H9 (cell line): ENCODE data around the gene LPO. TPM values are rescaled to one million over a fixed set of nuclear protein-coding genes. Genes with fewer than 3 reads are reported as not detected.

Experiments used
- DNase-seq: peaks from one replicate; pipeline ENCODE4 v3.0.0-alpha.2; 2017
- H2AFZ ChIP-seq: one replicate; pipeline ENCODE4 v1.6.1; 2013; ENCODE audit warnings: mild to moderate bottlenecking, low read length, control low read depth, moderate library complexity
- H2AK5ac ChIP-seq: 2 replicates; pipeline ENCODE4 v1.6.1; 2013; ENCODE audit warnings: low read length, control low read depth, mixed read lengths; ENCODE audit not compliant: insufficient read length
- H2BK120ac ChIP-seq: one replicate; pipeline ENCODE4 v1.6.1; 2013; ENCODE audit warnings: low read depth, mild to moderate bottlenecking, low read length, control low read depth, inconsistent platforms; ENCODE audit not compliant: poor library complexity, severe bottlenecking
- H2BK12ac ChIP-seq: 2 replicates; pipeline ENCODE4 v1.6.1; 2013; ENCODE audit warnings: low read length, control low read depth, mixed read lengths, low read depth; ENCODE audit not compliant: insufficient read length
- H2BK15ac ChIP-seq: 2 replicates; pipeline ENCODE4 v1.6.1; 2013; ENCODE audit warnings: low read depth, low read length, control low read depth
- H2BK20ac ChIP-seq: one replicate; pipeline ENCODE4 v1.6.1; 2013; ENCODE audit warnings: low read depth, mild to moderate bottlenecking, low read length, control low read depth, inconsistent platforms; ENCODE audit not compliant: poor library complexity, severe bottlenecking
- H2BK5ac ChIP-seq: 2 replicates; pipeline ENCODE4 v1.6.1; 2013; ENCODE audit warnings: low read length, control low read depth, mixed read lengths; ENCODE audit not compliant: insufficient read length
- H3K14ac ChIP-seq: 2 replicates; pipeline ENCODE4 v1.6.1; 2013; ENCODE audit warnings: low read length, control low read depth; ENCODE audit not compliant: insufficient read depth
- H3K18ac ChIP-seq: 2 replicates; pipeline ENCODE4 v1.6.1; 2013; ENCODE audit warnings: low read depth, mild to moderate bottlenecking, mixed read lengths, low read length, control low read depth; ENCODE audit not compliant: insufficient read length
- H3K23ac ChIP-seq: 2 replicates; pipeline ENCODE4 v1.6.1; 2013; ENCODE audit warnings: low read length, control low read depth, mixed read lengths, low read depth; ENCODE audit not compliant: insufficient read length
- H3K23me2 ChIP-seq: 2 replicates; pipeline ENCODE4 v1.6.1; 2013; ENCODE audit warnings: low read depth, mild to moderate bottlenecking, mixed read lengths, low read length, control low read depth; ENCODE audit not compliant: insufficient read length, poor library complexity, severe bottlenecking
- H3K27ac ChIP-seq: 2 replicates; pipeline ENCODE4 v1.5.1; 2013; ENCODE audit warnings: low read length, control low read depth, mixed read lengths, low read depth; ENCODE audit not compliant: insufficient read length
- H3K27me3 ChIP-seq: 2 replicates; pipeline ENCODE4 v1.6.1; 2013; ENCODE audit warnings: low read length, control low read depth, inconsistent platforms; ENCODE audit not compliant: insufficient read depth
- H3K4ac ChIP-seq: 2 replicates; pipeline ENCODE4 v1.6.1; 2013; ENCODE audit warnings: low read depth, mild to moderate bottlenecking, control low read depth, inconsistent platforms, low read length, moderate library complexity
- H3K4me1 ChIP-seq: 2 replicates; pipeline ENCODE4 v1.6.1; 2013; ENCODE audit warnings: low read length, control low read depth, inconsistent platforms; ENCODE audit not compliant: insufficient read depth
- H3K4me2 ChIP-seq: 2 replicates; pipeline ENCODE4 v1.6.1; 2013; ENCODE audit warnings: low read length, control low read depth, mixed read lengths; ENCODE audit not compliant: insufficient read length, insufficient read depth
- H3K56ac ChIP-seq: 2 replicates; pipeline ENCODE4 v1.6.1; 2013; ENCODE audit warnings: low read depth, mild to moderate bottlenecking, mixed read lengths, low read length, control low read depth; ENCODE audit not compliant: insufficient read length
- H3K79me1 ChIP-seq: 2 replicates; pipeline ENCODE4 v1.6.1; 2013; ENCODE audit warnings: low read depth, mild to moderate bottlenecking, moderate library complexity, low read length, control low read depth, inconsistent platforms; ENCODE audit not compliant: insufficient read depth, poor library complexity, severe bottlenecking
- H3K79me2 ChIP-seq: 2 replicates; pipeline ENCODE4 v1.6.1; 2013; ENCODE audit warnings: low read length, control low read depth, inconsistent platforms; ENCODE audit not compliant: insufficient read depth
- H3K9ac ChIP-seq: 2 replicates; pipeline ENCODE4 v1.6.1; 2013; ENCODE audit warnings: low read length, control low read depth, mixed read lengths; ENCODE audit not compliant: insufficient read length; ENCODE audit errors: extremely low read depth
- H3K9me3 ChIP-seq: one replicate; pipeline ENCODE4 v1.6.1; 2013; ENCODE audit warnings: low read depth, low read length, inconsistent platforms; ENCODE audit not compliant: control insufficient read depth
- H3T11ph ChIP-seq: one replicate; pipeline ENCODE4 v1.6.1; 2013; ENCODE audit warnings: mild to moderate bottlenecking, low read length, control low read depth, inconsistent platforms
- H4K20me1 ChIP-seq: one replicate; pipeline ENCODE4 v1.6.1; 2013; ENCODE audit not compliant: control insufficient read depth, insufficient read length, insufficient read depth
- H4K5ac ChIP-seq: 2 replicates; pipeline ENCODE4 v1.6.1; 2013; ENCODE audit warnings: low read depth, mild to moderate bottlenecking, mixed read lengths, low read length, control low read depth; ENCODE audit not compliant: insufficient read length
- H4K8ac ChIP-seq: replicated peaks from 2 replicates; pipeline ENCODE4 v1.6.1; 2013; ENCODE audit warnings: low read length, control low read depth, mixed read lengths, low read depth; ENCODE audit not compliant: insufficient read length
- H4K91ac ChIP-seq: 2 replicates; pipeline ENCODE4 v1.6.1; 2013; ENCODE audit warnings: low read depth, mild to moderate bottlenecking, moderate library complexity, mixed read lengths, low read length, control low read depth; ENCODE audit not compliant: insufficient read length
- H3K27ac Mint-ChIP-seq, 3 experiments: 2 replicates in 2 of 3; 3 replicates in 1 of 3; pipeline ENCODE4 v1.8.0; 2020 to 2021; ENCODE audit warnings: mixed read lengths in 3 of 3, mild to moderate bottlenecking in 1 of 3, moderate library complexity in 1 of 3
- H3K27me3 Mint-ChIP-seq: 2 replicates; pipeline ENCODE4 v1.8.0; 2021; ENCODE audit warnings: low read depth, mild to moderate bottlenecking, moderate library complexity, mixed read lengths
- H3K36me3 Mint-ChIP-seq, 3 experiments: 2 replicates in 2 of 3; 3 replicates in 1 of 3; pipeline ENCODE4 v1.8.0; 2020 to 2021; ENCODE audit warnings: low read depth in 3 of 3, mixed read lengths in 3 of 3; ENCODE audit not compliant: insufficient read depth in 1 of 3
- H3K4me1 Mint-ChIP-seq, 2 experiments: 2 replicates each; pipeline ENCODE4 v1.8.0; 2020; ENCODE audit warnings: mixed read lengths in 2 of 2
- H3K4me3 Mint-ChIP-seq, 2 experiments: 2 replicates in 1 of 2; 3 replicates in 1 of 2; pipeline ENCODE4 v1.8.0; 2020 to 2021; ENCODE audit warnings: mild to moderate bottlenecking in 2 of 2, mixed read lengths in 2 of 2, moderate library complexity in 1 of 2
- H3K9me3 Mint-ChIP-seq, 2 experiments: 2 replicates in 1 of 2; 3 replicates in 1 of 2; pipeline ENCODE4 v1.8.0; 2020; ENCODE audit warnings: mild to moderate bottlenecking in 2 of 2, mixed read lengths in 2 of 2, moderate library complexity in 1 of 2
- CTCF ChIP-seq: fragments of 200-600 bp; sonication (generic); conservative IDR thresholded peaks from 3 replicates; pipeline ENCODE4 v1.8.0; 2021; ENCODE audit warnings: antibody characterized with exemption, mild to moderate bottlenecking
- WGBS: extraction: QIAGEN DNeasy Blood & Tissue Kit; methylation state at CpG from one replicate; pipeline ENCODE4 v1.1.7; 2013; ENCODE audit warnings: missing lambda C conversion rate, low lambda C conversion rate, mixed read lengths; ENCODE audit not compliant: insufficient read length; ENCODE audit errors: extremely low coverage; 5-methylcytosine and 5-hydroxymethylcytosine counted together
- total RNA-seq: library from RNA; stranded (reverse); gene quantifications from 2 replicates; pipeline ENCODE4 v1.2.1, GENCODE V29; 2021

LPO gene
- total RNA-seq, 1 experiment from 2014 or later = 0.17 TPM

- no peak overlapping the region for H2BK12ac ChIP-seq
- no peak overlapping the region for H2BK15ac ChIP-seq
- no peak overlapping the region for H4K5ac ChIP-seq
- H3K4ac ChIP-seq = no peak overlapping the region
- H2AK5ac ChIP-seq = no peak overlapping the region
- no peaks in the 10 kb centered on the region for H4K20me1 ChIP-seq
- no CpG with 5 or more reads among the region's 6 CpGs for WGBS
- H3K9ac ChIP-seq = no peak overlapping the region
- H3K27me3 ChIP-seq = no peaks in the 10 kb centered on the region
- H2BK20ac ChIP-seq = no peak overlapping the region
- Mint-ChIP-seq H3K9me3 (no peaks in the 10 kb centered on the region), H3K27ac (no peak overlapping the region), H3K36me3 (no peaks in the 10 kb centered on the region; a peak in 1 of 7 replicates), H3K4me1 (peaks cover 22 to 28% of the 10 kb centered on the region in 2 experiments), H3K27me3 (peaks cover 13% of the 10 kb centered on the region), H3K4me3 (no peak overlapping the region)
- H3K79me2 ChIP-seq = no peaks in the 10 kb centered on the region
- H3K23ac ChIP-seq = no peak overlapping the region
- H2AFZ ChIP-seq = no peak overlapping the region
- H3K14ac ChIP-seq = no peak overlapping the region
- no peaks in the 10 kb centered on the region for H3K9me3 ChIP-seq
- H3K4me1 ChIP-seq = peaks cover 3% of the 10 kb centered on the region; the same call in 1 of the 2 replicates
- no peak for TF ChIP-seq CTCF
- H3K56ac ChIP-seq = no peak overlapping the region
- no peak overlapping the region for H2BK5ac ChIP-seq
- no peak for DNase-seq
- no peak overlapping the region for H3K18ac ChIP-seq
- no peak overlapping the region for H2BK120ac ChIP-seq
- H3T11ph ChIP-seq = no peak overlapping the region
- no peak overlapping the region for H3K27ac ChIP-seq
- no peak overlapping the region for H4K91ac ChIP-seq
- H3K23me2 ChIP-seq = no peaks in the 10 kb centered on the region
- H3K4me2 ChIP-seq = no peak overlapping the region
- no peaks in the 10 kb centered on the region for H3K79me1 ChIP-seq
- no peak overlapping the region for H4K8ac ChIP-seq
Measured at GRCh38 chr17:58282442-58282841, 44.1 kb downstream of the LPO start.
